HG03432 (cell line): ENCODE data around the gene CCT4.
A peak's percentile ranks its signal among the peaks of the same experiment; 100 is the strongest.
"Not testable (repeated sequence)": the region's sequence is repeated elsewhere in the genome, so short reads cannot be mapped to it uniquely, and the experiment has no call there.

Source experiments
- ATAC-seq: cut with Tn5 transposase; IDR thresholded peaks from one replicate; pipeline ENCODE4 v1.9.1; 2021; ENCODE audit warnings: mild to moderate bottlenecking, moderate library complexity; ENCODE audit not compliant: unreplicated experiment

CCT4 gene

GRCh38 chr2:61888267-61889055 lies at the start of gene CCT4:
TSS of gene CCT4 (minus strand) at chr2:61888656. CDS start at chr2:61888507, 149 bp downstream.
- ATAC-seq = peak; percentile 82

- no peak for ATAC-seq
These were observed 49.4 kb upstream of the CCT4 start for GRCh38 chr2:61937886-61938285.

- no peak for ATAC-seq
These were observed 48.6 kb upstream of the CCT4 start for GRCh38 chr2:61937098-61937497.

- ATAC-seq = no peak
These were observed 40.5 kb upstream of the CCT4 start for GRCh38 chr2:61928826-61929461.

GRCh38 chr2:61926531-61927477 lies 38.3 kb upstream of the CCT4 start:
- no peak for ATAC-seq

- ATAC-seq = no peak
These were observed 36.6 kb upstream of the CCT4 start for GRCh38 chr2:61924895-61925663.

GRCh38 chr2:61922714-61923113 lies 34.3 kb upstream of the CCT4 start:
- ATAC-seq = no peak

- no peak for ATAC-seq
These were observed 32.1 kb upstream of the CCT4 start for GRCh38 chr2:61920548-61920947.

- ATAC-seq = not testable (repeated sequence)
These were observed 26.3 kb upstream of the CCT4 start for GRCh38 chr2:61914794-61915193.

- ATAC-seq = no peak
These were observed 23.1 kb upstream of the CCT4 start for GRCh38 chr2:61911510-61911909.

GRCh38 chr2:61910603-61911002 lies 22.1 kb upstream of the CCT4 start:
- no peak for ATAC-seq

- ATAC-seq = no peak
These were observed 20.7 kb upstream of the CCT4 start for GRCh38 chr2:61909116-61909515.

- ATAC-seq = peak; percentile 15
These were observed 17.7 kb upstream of the CCT4 start for GRCh38 chr2:61906186-61906470.

GRCh38 chr2:61905372-61906185 lies 17.1 kb upstream of the CCT4 start, which contains the start of gene COMMD1:
TSS of gene COMMD1 (plus strand) at chr2:61905674. CDS start at chr2:61905679, 5 bp downstream.
- peak; percentile 100 for ATAC-seq

GRCh38 chr2:61900281-61900680 lies 11.8 kb upstream of the CCT4 start:
- ATAC-seq = no peak

GRCh38 chr2:61898810-61899209 lies 10.4 kb upstream of the CCT4 start:
- no peak for ATAC-seq

GRCh38 chr2:61887717-61888266 lies 664 bp downstream of the CCT4 start:
- no peak for ATAC-seq

- no peak for ATAC-seq
These were observed 2.4 kb downstream of the CCT4 start for GRCh38 chr2:61885896-61886603.

GRCh38 chr2:61882850-61883249 lies 5.6 kb downstream of the CCT4 start:
- no peak for ATAC-seq
